GM12874 (cell line): ENCODE results near the gene PSMG3.

Experiments
- CTCF ChIP-seq: IDR thresholded peaks from 2 replicates; pipeline ENCODE4 v1.5.1; 2011; ENCODE audit warnings: low read depth, mild to moderate bottlenecking, control low read depth, low read length, moderate library complexity; ENCODE audit not compliant: insufficient read depth

The PSMG3 gene

GRCh38 chr7:1554333-1555045, 15.3 kb downstream of the PSMG3 start:
- TF ChIP-seq CTCF = no peak

GRCh38 chr7:1553512-1554210, 16.2 kb downstream of the PSMG3 start:
- TF ChIP-seq CTCF = no peak

- TF ChIP-seq CTCF = no peak
Observed at GRCh38 chr7:1552200-1552599, 17.6 kb downstream of the PSMG3 start.

- TF ChIP-seq CTCF = no peak
Observed at GRCh38 chr7:1550846-1551155, 19.0 kb downstream of the PSMG3 start.

DNA sequence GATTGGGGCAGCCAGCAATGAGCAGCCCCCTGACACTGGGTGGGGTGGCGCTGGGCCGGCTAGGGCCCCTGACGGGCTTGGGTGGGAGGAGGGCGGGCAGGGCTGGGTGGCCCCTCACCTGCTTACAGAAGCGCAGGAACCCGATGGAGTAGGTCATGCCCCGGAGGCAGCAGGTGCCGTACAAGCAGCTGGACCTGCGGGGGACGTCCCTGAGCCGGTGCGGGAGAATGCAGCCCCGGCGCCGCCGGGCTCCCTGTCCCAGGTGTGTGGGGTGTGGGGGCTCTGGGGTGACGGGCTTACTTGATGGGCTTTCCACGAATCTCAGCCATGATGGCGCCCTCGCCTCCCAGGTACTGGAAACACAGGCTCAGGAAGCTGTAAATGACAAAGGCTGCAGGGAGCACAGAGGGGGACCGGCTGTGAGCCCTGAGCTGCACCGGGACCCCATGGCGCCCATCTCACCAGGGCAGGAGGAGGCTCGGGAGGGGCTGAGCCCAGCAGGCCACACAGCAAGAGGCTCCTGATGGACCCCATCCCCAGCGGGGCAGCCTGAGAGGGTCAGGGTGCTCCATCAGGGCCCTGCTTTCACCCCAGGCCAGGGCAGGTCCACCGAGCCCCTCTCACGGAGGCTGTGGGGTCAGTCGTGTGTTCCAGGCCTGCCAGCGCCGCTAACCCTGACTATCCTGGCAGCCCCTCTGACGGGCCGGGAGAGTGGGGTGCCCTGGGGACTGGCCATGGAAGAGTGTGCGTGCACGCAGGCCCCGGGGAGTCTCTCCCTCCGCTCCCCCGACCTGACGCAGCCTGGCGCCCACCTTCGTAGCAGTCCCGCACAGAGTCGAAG, 19.6 kb downstream of the PSMG3 start:
- no peak for TF ChIP-seq CTCF

- TF ChIP-seq CTCF = no peak
Observed at GRCh38 chr7:1549357-1550004, 20.4 kb downstream of the PSMG3 start.

DNA sequence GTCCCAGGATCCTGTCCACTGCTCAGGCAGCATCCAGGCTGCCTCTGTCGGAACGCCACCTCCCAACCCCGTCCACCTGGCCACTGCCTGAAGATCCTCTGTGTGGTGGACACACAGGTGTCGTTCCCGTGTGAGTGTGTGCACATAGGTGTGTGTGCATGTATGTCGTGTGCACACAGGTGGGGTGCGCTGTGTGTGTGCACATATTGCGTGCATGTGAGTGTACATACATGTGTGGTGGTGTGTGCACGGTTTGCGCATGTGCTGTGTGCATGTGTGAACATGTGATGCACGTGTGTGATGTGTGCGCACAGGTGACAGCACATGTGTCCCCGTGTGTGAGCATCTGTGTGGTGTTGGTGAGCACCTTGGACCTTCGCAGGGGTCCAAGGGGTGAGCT, 20.9 kb downstream of the PSMG3 start:
- TF ChIP-seq CTCF = no peak
